ENCODE results near the gene CFAP69. TPM values are rescaled to one million over a fixed set of nuclear protein-coding genes. Genes with fewer than 3 reads are reported as not detected.

The CFAP69 gene
- total and polyA plus RNA-seq, 2 donors (not counting 1 experiment from before 2014, with no cell fraction given), result 1.3 to 7.1 TPM

- no peak for TF ChIP-seq EZH2 (IDR thresholded peaks at IDR 0.05; ENCODE audit: low read length, missing control alignments)
- TF ChIP-seq CTCF (conservative IDR thresholded peaks at IDR 0.05 in 1 of 2, IDR thresholded peaks at IDR 0.05 in 1 of 2; ENCODE audit: low read depth in 1 of 2, low read length in 2 of 2), result no peak
Measured at GRCh38 chr7:90242369-90243168, 2.4 kb upstream of the CFAP69 start.

GRCh38 chr7:90243556-90243955 lies 1.4 kb upstream of the CFAP69 start:
- no peaks in the 10 kb centered on the region for H4K20me1 ChIP-seq (ENCODE audit: control insufficient read depth, extremely low read depth, insufficient read depth, low read length)
- no peaks in the 10 kb centered on the region for H3K9me3 ChIP-seq (ENCODE audit: control insufficient read depth, insufficient read depth, low read depth, low read length)
- no peak overlapping the region for H3K9ac ChIP-seq (ENCODE audit: insufficient read depth, low read length)
- H3K27ac ChIP-seq (ENCODE audit: insufficient read depth, low read length), result no peak overlapping the region
- DNase-seq (ENCODE audit: low read depth in 2 of 2), result no peak
- H3K36me3 ChIP-seq (ENCODE audit: control insufficient read depth, insufficient read depth, low read length), result no peaks in the 10 kb centered on the region
- no peak overlapping the region for H3K4me2 ChIP-seq (ENCODE audit: extremely low read depth, insufficient read depth, low read length)
- H3K4me1 ChIP-seq (ENCODE audit: control insufficient read depth, extremely low read depth, insufficient read depth, low read length), result no peaks in the 10 kb centered on the region
- H3K4me3 ChIP-seq (replicated peaks in 1 of 4; ENCODE audit: control extremely low read depth in 1 of 4, insufficient read depth in 1 of 4, low read depth in 3 of 4, low read length in 4 of 4), result no peak overlapping the region
- H3K27me3 ChIP-seq (ENCODE audit: control insufficient read depth, insufficient read depth, low read length), result no peaks in the 10 kb centered on the region
- no peak overlapping the region for H2AFZ ChIP-seq (ENCODE audit: low read length)
- no peaks in the 10 kb centered on the region for H3K79me2 ChIP-seq (ENCODE audit: control insufficient read depth, insufficient read depth, low read length)
- TF ChIP-seq EZH2 (IDR thresholded peaks at IDR 0.05; ENCODE audit: low read length, missing control alignments) (no peak), CTCF (conservative IDR thresholded peaks at IDR 0.05 in 1 of 2, IDR thresholded peaks at IDR 0.05 in 1 of 2; ENCODE audit: low read depth in 1 of 2, low read length in 2 of 2) (no peak)

More at GRCh38 chr7:90242369-90243168, 2.4 kb upstream of the CFAP69 start:
- Histone ChIP-seq H3K9me3 (ENCODE audit: control insufficient read depth, insufficient read depth, low read depth, low read length) (no peaks in the 10 kb centered on the region), H3K79me2 (ENCODE audit: control insufficient read depth, insufficient read depth, low read length) (no peaks in the 10 kb centered on the region), H4K20me1 (ENCODE audit: control insufficient read depth, extremely low read depth, insufficient read depth, low read length) (no peaks in the 10 kb centered on the region), H3K4me1 (ENCODE audit: control insufficient read depth, extremely low read depth, insufficient read depth, low read length) (no peaks in the 10 kb centered on the region), H3K36me3 (ENCODE audit: control insufficient read depth, insufficient read depth, low read length) (no peaks in the 10 kb centered on the region), H3K27me3 (ENCODE audit: control insufficient read depth, insufficient read depth, low read length) (no peaks in the 10 kb centered on the region), H3K9ac (ENCODE audit: insufficient read depth, low read length) (no peak overlapping the region), H2AFZ (ENCODE audit: low read length) (no peak overlapping the region), H3K4me2 (ENCODE audit: extremely low read depth, insufficient read depth, low read length) (no peak overlapping the region), H3K27ac (ENCODE audit: insufficient read depth, low read length) (no peak overlapping the region), H3K4me3 (replicated peaks in 1 of 4; ENCODE audit: control extremely low read depth in 1 of 4, insufficient read depth in 1 of 4, low read depth in 3 of 4, low read length in 4 of 4) (no peak overlapping the region)
- DNase-seq (ENCODE audit: low read depth in 2 of 2), result no peak

GRCh38 chr7:90244565-90244908 lies 437 bp upstream of the CFAP69 start:
- Histone ChIP-seq H3K4me1 (ENCODE audit: control insufficient read depth, extremely low read depth, insufficient read depth, low read length) (no peaks in the 10 kb centered on the region), H2AFZ (ENCODE audit: low read length) (peak overlapping the region; percentile 96), H3K27ac (ENCODE audit: insufficient read depth, low read length) (no peak overlapping the region), H3K79me2 (ENCODE audit: control insufficient read depth, insufficient read depth, low read length) (no peaks in the 10 kb centered on the region), H3K4me3 (replicated peaks in 1 of 4; ENCODE audit: control extremely low read depth in 1 of 4, insufficient read depth in 1 of 4, low read depth in 3 of 4, low read length in 4 of 4) (peak overlapping the region; percentile 35 to 84 (median 77)), H3K36me3 (ENCODE audit: control insufficient read depth, insufficient read depth, low read length) (no peaks in the 10 kb centered on the region), H3K4me2 (ENCODE audit: extremely low read depth, insufficient read depth, low read length) (peak overlapping the region; percentile 1), H3K9me3 (ENCODE audit: control insufficient read depth, insufficient read depth, low read depth, low read length) (no peaks in the 10 kb centered on the region), H4K20me1 (ENCODE audit: control insufficient read depth, extremely low read depth, insufficient read depth, low read length) (no peaks in the 10 kb centered on the region), H3K27me3 (ENCODE audit: control insufficient read depth, insufficient read depth, low read length) (no peaks in the 10 kb centered on the region), H3K9ac (ENCODE audit: insufficient read depth, low read length) (no peak overlapping the region)
- no peak for DNase-seq (ENCODE audit: low read depth in 2 of 2)
- TF ChIP-seq EZH2 (IDR thresholded peaks at IDR 0.05; ENCODE audit: low read length, missing control alignments) (no peak), CTCF (conservative IDR thresholded peaks at IDR 0.05 in 1 of 2, IDR thresholded peaks at IDR 0.05 in 1 of 2; ENCODE audit: low read depth in 1 of 2, low read length in 2 of 2) (no peak)
